GM18508 (cell line): ENCODE measurements around the gene LRRC75A.
"Not testable (repeated sequence)": the region's sequence is repeated elsewhere in the genome, so short reads cannot be mapped to it uniquely, and the experiment has no call there.

Source experiments
- ATAC-seq: cut with Tn5 transposase; IDR thresholded peaks from one replicate; pipeline ENCODE4 v1.9.1; 2021; ENCODE audit warnings: moderate number of reproducible peaks; ENCODE audit not compliant: insufficient read depth, unreplicated experiment

Gene LRRC75A

GRCh38 chr17:16455997-16456741 lies 35.8 kb downstream of the LRRC75A start:
- ATAC-seq = no peak

GRCh38 chr17:16453493-16453851 lies 38.5 kb downstream of the LRRC75A start:
- no peak for ATAC-seq

GRCh38 chr17:16452268-16452667 lies 39.7 kb downstream of the LRRC75A start:
- ATAC-seq = not testable (repeated sequence)

GRCh38 chr17:16450028-16450427 lies 42.0 kb downstream of the LRRC75A start:
- ATAC-seq = no peak

- no peak for ATAC-seq
Measured at GRCh38 chr17:16449121-16449570, 42.8 kb downstream of the LRRC75A start.

GRCh38 chr17:16448490-16448889 lies 43.5 kb downstream of the LRRC75A start:
- no peak for ATAC-seq

GRCh38 chr17:16447676-16448075 lies 44.3 kb downstream of the LRRC75A start:
- ATAC-seq = no peak

- no peak for ATAC-seq
Measured at GRCh38 chr17:16446338-16446983, 45.5 kb downstream of the LRRC75A start.

GRCh38 chr17:16444258-16444886 lies 47.6 kb downstream of the LRRC75A start:
- ATAC-seq = no peak

- ATAC-seq = no peak
Measured at GRCh38 chr17:16443511-16444257, 48.3 kb downstream of the LRRC75A start.

- ATAC-seq = no peak
Measured at GRCh38 chr17:16442594-16443510, 49.1 kb downstream of the LRRC75A start.

GRCh38 chr17:16442141-16442540 lies 49.9 kb downstream of the LRRC75A start:
- no peak for ATAC-seq

GRCh38 chr17:16440901-16441629 lies 50.9 kb downstream of the LRRC75A start:
- no peak for ATAC-seq

- ATAC-seq = not testable (repeated sequence)
Measured at GRCh38 chr17:16440354-16440753, 51.6 kb downstream of the LRRC75A start.

- ATAC-seq = no peak
Measured at GRCh38 chr17:16439811-16440351, 52.1 kb downstream of the LRRC75A start.

- no peak for ATAC-seq
Measured at GRCh38 chr17:16439303-16439791, 52.6 kb downstream of the LRRC75A start.

- ATAC-seq = peak; percentile 72
Measured at GRCh38 chr17:16438557-16439302, 53.3 kb downstream of the LRRC75A start.

- ATAC-seq = no peak
Measured at GRCh38 chr17:16438173-16438556, 53.8 kb downstream of the LRRC75A start.
